Measurements from ENCODE around the gene RAD54L2.
"Not testable (repeated sequence)": the region's sequence is repeated elsewhere in the genome, so short reads cannot be mapped to it uniquely, and the experiment has no call there.

Gene RAD54L2

DNA sequence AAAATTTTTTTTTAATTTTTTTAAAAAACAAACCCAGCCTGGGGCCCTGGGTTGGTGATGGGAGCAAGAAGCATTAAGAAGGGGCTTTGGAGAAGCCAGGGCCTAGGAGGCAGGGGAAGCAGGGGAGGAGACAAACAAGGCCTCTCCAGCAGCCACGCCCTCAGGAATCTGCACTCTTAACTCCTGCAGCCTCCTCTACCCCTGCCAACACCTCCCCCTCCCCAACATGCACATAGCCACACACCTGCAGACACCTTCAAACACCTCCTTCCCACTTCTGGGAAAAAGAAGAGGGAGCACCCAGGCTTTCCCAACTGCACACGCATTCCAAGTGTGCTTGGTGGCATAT, 36.0 kb upstream of the RAD54L2 start:
- TF ChIP-seq, protein P1, sequence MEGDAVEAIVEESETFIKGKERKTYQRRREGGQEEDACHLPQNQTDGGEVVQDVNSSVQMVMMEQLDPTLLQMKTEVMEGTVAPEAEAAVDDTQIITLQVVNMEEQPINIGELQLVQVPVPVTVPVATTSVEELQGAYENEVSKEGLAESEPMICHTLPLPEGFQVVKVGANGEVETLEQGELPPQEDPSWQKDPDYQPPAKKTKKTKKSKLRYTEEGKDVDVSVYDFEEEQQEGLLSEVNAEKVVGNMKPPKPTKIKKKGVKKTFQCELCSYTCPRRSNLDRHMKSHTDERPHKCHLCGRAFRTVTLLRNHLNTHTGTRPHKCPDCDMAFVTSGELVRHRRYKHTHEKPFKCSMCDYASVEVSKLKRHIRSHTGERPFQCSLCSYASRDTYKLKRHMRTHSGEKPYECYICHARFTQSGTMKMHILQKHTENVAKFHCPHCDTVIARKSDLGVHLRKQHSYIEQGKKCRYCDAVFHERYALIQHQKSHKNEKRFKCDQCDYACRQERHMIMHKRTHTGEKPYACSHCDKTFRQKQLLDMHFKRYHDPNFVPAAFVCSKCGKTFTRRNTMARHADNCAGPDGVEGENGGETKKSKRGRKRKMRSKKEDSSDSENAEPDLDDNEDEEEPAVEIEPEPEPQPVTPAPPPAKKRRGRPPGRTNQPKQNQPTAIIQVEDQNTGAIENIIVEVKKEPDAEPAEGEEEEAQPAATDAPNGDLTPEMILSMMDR (IDR thresholded peaks at IDR 0.05) = no peak
- H3K27ac Mint-ChIP-seq = no peak overlapping the region
- H3K4me3 Mint-ChIP-seq = no peak overlapping the region
- no peaks in the 10 kb centered on the region for H3K9me3 Mint-ChIP-seq
- peaks cover 14% of the 10 kb centered on the region for H3K4me1 Mint-ChIP-seq
- H3K36me3 Mint-ChIP-seq (ENCODE audit: low read depth) = no peaks in the 10 kb centered on the region
- no peak for DNase-seq
- peaks cover 4% of the 10 kb centered on the region for H3K27me3 Mint-ChIP-seq (ENCODE audit: low read depth, poor library complexity)

DNA sequence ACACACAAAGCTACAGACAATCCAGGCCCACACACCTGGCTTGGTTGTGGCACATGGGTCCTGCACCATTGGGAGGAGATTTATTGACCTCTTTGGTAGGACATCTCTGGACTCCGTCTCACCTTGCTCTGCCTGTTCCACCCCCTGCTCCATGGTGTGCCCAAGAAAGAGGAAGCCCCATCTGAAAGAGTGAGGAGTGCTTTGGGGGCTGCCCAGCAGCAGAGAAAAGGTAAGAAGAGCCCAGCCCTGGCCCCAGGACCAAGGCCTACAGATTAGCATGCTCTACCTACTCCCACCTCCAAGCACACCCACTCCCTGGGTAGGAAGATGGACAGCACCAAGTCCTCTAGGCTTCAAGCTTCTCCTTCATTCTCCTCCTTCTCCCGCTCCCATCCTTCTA, 35.5 kb upstream of the RAD54L2 start:
- H3K4me1 Mint-ChIP-seq = peaks cover 14% of the 10 kb centered on the region
- peaks cover 4% of the 10 kb centered on the region for H3K27me3 Mint-ChIP-seq (ENCODE audit: low read depth, poor library complexity)
- no peaks in the 10 kb centered on the region for H3K36me3 Mint-ChIP-seq (ENCODE audit: low read depth)
- TF ChIP-seq, protein P1 (IDR thresholded peaks at IDR 0.05) = no peak
- no peak for DNase-seq
- H3K9me3 Mint-ChIP-seq = no peaks in the 10 kb centered on the region
- H3K27ac Mint-ChIP-seq = no peak overlapping the region
- no peak overlapping the region for H3K4me3 Mint-ChIP-seq

DNA sequence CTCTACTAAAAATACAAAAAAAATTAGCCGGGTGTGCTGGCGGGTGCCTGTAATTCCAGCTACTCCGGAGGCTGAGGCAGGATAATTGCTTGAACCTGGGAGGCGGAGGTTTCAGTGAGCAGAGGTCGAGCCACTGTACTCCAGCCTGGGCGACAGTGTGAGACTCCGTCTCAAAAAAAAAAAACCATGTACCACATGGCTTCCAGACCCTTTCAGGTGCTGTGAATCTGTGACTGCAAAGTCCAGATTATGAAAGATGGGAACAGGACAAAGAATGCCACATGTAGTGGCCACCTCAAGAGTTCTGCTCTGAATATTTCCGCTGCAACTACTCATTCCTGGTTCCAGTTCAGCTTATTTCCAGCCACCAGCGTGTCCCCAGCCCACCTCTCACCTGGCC, 30.3 kb upstream of the RAD54L2 start:
- Mint-ChIP-seq H3K4me3 (no peak overlapping the region), H3K27ac (no peak overlapping the region), H3K27me3 (ENCODE audit: low read depth, poor library complexity) (peaks cover 7% of the 10 kb centered on the region), H3K4me1 (no peaks in the 10 kb centered on the region), H3K36me3 (ENCODE audit: low read depth) (no peaks in the 10 kb centered on the region), H3K9me3 (no peaks in the 10 kb centered on the region)
- TF ChIP-seq, protein P1 (IDR thresholded peaks at IDR 0.05) = no peak
- DNase-seq = no peak

DNA sequence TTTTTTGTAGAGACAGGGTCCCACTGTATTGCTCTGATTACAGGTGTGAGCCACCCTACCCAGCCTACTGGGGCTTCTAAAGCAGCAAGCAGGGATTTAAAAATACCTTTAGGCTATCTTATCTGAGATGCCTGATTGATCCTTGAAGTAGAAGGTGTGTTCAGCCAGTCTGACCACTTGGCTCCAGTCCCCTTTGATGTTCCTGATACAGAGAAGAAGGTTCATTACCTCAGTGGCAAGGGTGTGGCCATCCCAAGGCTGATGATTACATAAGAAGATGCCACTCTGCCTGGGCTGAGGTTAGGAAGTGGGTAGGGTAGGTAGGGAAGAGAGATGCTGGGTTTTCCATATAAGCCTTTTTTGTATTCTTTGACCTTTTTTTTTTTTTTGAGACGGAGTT, 27.5 kb upstream of the RAD54L2 start:
- Mint-ChIP-seq H3K36me3 (ENCODE audit: low read depth) (no peaks in the 10 kb centered on the region), H3K4me3 (no peak overlapping the region), H3K27me3 (ENCODE audit: low read depth, poor library complexity) (peaks cover 11% of the 10 kb centered on the region), H3K27ac (no peak overlapping the region), H3K9me3 (no peaks in the 10 kb centered on the region), H3K4me1 (no peaks in the 10 kb centered on the region)
- TF ChIP-seq, protein P1 (IDR thresholded peaks at IDR 0.05) = no peak
- DNase-seq = no peak

DNA sequence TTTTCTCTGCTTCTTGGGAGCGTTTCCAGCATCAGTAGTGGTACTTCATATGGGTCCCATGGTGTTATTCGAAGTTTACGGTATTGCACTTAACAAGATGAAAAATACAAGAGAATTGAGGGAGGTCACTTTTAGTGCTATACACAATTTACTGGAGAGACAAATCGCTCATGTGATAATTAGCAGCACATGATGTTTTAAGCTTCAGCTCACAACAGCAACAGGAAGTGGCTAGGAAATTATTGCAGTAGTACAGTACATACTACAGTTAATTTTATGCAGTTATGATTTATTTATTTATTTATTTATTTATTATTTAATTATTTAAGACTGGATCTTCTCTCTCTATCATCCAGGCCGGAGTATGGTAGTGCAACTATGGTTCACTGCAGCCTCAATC, 24.3 kb upstream of the RAD54L2 start:
- no peak for DNase-seq
- no peaks in the 10 kb centered on the region for H3K9me3 Mint-ChIP-seq
- H3K27me3 Mint-ChIP-seq (ENCODE audit: low read depth, poor library complexity) = peaks cover 11% of the 10 kb centered on the region

DNA sequence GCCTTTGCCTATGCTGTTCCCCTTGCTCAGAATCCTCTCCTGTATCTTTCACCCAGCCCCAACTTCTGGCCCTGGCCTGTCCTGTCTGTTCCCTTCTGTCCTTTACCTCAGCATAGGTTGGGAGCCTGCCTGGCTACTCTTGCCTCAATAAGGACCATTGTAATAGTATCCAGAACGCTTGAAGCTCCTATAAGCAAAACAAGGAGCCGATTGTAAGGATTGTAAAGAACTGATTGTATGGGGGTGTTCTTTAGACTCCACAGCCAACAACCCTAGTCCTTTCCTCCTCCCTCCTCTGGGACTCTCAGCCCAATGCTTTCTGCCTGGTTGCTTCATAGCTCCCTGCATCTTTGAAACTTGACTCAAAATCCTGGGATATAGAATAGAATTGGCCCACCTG, 18.7 kb upstream of the RAD54L2 start:
- no peak for DNase-seq
- no peaks in the 10 kb centered on the region for H3K36me3 Mint-ChIP-seq (ENCODE audit: low read depth)
- H3K4me3 Mint-ChIP-seq = no peak overlapping the region
- peaks cover 11% of the 10 kb centered on the region for H3K27me3 Mint-ChIP-seq (ENCODE audit: low read depth, poor library complexity)
- H3K27ac Mint-ChIP-seq = no peak overlapping the region
- TF ChIP-seq, protein P1 (IDR thresholded peaks at IDR 0.05) = no peak
- no peaks in the 10 kb centered on the region for H3K4me1 Mint-ChIP-seq
- no peaks in the 10 kb centered on the region for H3K9me3 Mint-ChIP-seq

More for the DNA sequence above, 24.3 kb upstream of the RAD54L2 start:
- H3K4me3 Mint-ChIP-seq = no peak overlapping the region
- TF ChIP-seq, protein P1 (IDR thresholded peaks at IDR 0.05) = no peak
- H3K4me1 Mint-ChIP-seq = no peaks in the 10 kb centered on the region
- H3K36me3 Mint-ChIP-seq (ENCODE audit: low read depth) = no peaks in the 10 kb centered on the region
- H3K27ac Mint-ChIP-seq = no peak overlapping the region

DNA sequence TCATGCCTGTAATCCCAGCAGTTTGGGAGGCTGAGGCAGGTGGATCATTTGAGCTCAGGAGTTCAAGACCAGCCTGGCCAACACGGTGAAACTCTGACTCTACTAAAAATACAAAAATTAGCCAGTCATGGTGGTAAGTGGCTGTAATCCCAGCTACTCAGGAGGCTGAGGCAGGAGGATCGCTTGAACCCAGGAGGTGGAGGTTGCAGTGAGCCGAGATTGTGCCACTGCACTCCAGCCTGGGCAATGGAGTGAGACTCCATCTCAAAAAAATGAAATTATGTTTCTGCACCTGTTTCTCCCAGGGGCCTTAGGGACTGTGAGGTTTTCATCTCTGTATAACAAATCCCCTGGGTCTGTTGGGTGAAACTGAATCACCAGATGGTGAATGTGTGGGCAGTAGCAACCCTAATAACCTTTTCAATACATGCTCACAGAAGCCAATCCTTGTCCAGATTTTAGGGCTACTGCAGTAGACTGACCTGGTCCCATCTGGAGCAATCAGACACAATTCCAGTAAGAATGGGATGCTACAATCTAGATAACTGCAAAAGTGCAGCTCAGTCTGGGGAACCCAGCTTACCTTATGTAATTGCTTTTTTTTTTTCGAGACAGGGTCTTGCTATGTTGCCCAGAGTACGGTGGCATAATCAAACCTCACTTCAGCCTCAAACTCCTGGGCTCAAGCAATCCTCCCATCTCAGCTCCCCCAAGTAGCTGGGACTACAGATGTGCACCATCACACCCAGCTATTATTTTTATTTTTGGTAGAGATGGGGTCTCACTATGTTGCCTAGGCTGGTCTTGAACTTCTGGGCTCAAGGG, 17.4 kb upstream of the RAD54L2 start:
- H3K27ac Mint-ChIP-seq; H3K36me3 Mint-ChIP-seq (ENCODE audit: low read depth); H3K4me1 Mint-ChIP-seq; H3K9me3 Mint-ChIP-seq; DNase-seq; H3K4me3 Mint-ChIP-seq: not testable (repeated sequence)
- peaks cover 11% of the 10 kb centered on the region for H3K27me3 Mint-ChIP-seq (ENCODE audit: low read depth, poor library complexity)
